ENCODE data around the gene TENM4. TPM values are rescaled to one million over a fixed set of nuclear protein-coding genes. Genes with fewer than 3 reads are reported as not detected.
"Not testable (repeated sequence)": the region's sequence is repeated elsewhere in the genome, so short reads cannot be mapped to it uniquely, and the experiment has no call there.

The TENM4 gene
- total RNA-seq, 1 donor from 2014 or later, result under 0.01 TPM

DNA sequence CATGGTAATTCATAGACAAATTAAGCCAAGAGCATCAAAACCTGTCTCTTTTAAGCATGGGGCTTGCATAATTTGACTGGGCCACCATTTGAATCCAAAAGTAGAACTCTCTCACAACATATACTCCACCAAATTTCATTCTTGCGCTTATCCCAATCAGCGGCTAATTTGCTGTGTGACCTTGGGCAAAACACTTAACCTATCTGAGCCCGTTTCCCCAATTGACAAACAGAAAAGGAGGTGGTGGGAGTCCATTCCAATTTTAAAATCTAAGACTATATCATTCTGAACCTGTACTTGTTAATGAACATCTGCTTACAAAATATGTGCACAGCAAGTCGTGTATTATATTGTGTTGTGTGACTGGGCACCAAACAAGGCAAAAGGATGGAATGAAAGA lies 528.1 kb downstream of the TENM4 start:
- no peak for DNase-seq (ENCODE audit: low read depth, low spot score)

DNA sequence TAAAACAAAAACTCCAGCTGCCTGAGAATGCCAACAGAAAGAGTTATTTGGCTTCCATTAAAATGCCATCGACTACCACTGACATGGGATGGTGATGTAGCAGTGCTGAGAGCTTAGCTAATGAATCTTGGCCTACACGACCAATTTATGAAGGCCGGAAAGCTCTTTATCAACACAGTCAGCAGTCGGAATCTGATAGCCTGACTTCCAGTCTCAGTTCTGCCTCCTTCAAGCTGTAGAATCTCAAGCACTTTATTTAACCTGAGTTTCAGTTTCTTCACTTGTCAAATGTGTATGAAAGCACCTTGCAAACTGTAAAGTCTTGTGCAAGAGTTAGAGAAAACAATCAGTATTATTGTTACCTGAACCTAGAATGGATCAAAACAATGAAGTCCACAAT lies 530.5 kb downstream of the TENM4 start:
- DNase-seq (ENCODE audit: low read depth, low spot score), result no peak

- DNase-seq (ENCODE audit: low read depth, low spot score), result no peak
Measured at GRCh38 chr11:78909386-78909785, 531.4 kb downstream of the TENM4 start.

- no peak for DNase-seq (ENCODE audit: low read depth, low spot score)
Measured at GRCh38 chr11:78907636-78908035, 533.2 kb downstream of the TENM4 start.

DNA sequence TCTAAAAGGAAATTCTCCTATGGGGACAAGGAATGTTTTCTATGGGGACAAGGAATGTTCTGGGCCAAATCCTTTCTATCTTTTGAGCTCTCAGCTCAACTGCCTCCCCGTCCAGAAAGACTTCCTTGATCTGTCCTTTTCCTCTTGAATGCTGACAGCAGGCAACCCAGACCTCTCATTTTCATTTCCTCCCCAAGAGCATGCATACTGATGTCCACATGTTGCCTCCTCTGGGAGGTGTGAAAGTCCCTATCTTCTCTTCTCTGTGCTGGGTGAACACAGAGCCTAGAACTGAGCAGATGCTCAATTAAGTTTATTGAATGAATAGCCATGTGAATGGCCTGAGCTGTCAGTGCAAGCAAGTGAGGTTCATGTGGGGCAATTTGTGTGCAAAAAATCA lies 534.3 kb downstream of the TENM4 start:
- no peak for DNase-seq (ENCODE audit: low read depth, low spot score)

- DNase-seq (ENCODE audit: low read depth, low spot score), result no peak
Measured at GRCh38 chr11:78905756-78906155, 535.1 kb downstream of the TENM4 start.

DNA sequence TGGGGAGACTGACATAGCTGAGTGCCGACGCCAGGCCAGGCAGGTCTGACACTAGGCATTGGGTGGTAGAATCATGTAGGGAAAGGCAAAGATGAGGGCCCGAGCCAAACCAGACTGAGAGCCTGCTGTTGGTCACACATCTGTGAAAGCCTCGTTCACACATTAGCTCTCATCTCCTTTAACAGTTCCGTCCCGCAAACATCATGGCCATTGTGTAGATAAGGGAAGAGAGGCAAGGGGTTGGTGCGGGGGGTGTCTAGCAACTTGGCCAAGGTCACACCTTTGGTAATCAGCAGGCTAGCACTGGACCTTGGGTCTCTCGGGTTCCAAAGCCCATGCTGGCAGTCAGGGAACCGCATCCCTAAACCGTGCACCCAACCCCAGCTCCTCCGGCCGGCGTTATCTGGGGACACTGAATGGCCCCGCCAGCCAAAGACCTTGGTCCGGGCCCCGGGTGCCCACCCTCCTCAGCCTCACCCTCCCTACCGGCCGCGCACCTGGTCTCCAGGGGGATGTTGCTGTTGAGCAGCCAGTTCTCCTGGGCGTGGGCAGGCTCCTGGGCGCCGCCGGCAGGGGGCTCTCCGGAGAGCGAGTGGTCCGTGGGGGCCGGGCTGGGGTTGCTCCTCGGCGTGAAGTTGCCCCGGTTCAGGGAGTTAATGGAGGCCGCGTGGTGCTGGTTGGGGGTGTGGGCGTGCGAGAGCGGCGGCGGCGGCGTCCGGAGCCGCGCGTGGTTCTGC lies 537.9 kb downstream of the TENM4 start:
- DNase-seq (ENCODE audit: low read depth, low spot score), result no peak

GRCh38 chr11:78901831-78902230 lies 539.0 kb downstream of the TENM4 start:
- DNase-seq (ENCODE audit: low read depth, low spot score), result no peak

DNA sequence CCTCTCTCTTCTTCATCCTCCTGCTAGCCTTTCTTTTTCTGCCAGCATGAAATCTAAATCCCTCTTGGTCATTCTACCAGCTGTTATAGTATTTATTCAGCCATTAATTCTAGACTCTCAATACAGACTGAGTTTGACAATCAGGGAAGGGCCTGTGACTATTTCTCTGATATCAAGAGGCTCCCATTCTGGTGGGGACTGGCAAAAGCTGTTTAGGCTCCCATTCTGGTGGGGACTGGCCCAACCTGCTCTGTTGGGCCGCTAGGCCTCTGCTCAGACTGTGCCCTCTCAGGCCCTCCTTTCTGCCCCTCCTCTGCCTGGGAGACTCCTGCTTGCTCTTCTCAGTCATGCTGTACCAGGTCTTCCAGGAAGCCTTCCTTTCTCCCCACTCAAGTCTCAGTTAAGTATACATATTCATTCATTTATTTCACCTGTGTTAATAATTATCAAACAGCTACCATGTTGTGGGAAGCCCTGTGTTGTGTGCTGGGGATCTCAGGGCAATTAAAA lies 542.5 kb downstream of the TENM4 start:
- no peak for DNase-seq (ENCODE audit: low read depth, low spot score)

GRCh38 chr11:78893996-78894395 lies 546.8 kb downstream of the TENM4 start:
- DNase-seq (ENCODE audit: low read depth, low spot score), result no peak

- no peak for DNase-seq (ENCODE audit: low read depth, low spot score)
Measured at GRCh38 chr11:78889698-78890097, 551.1 kb downstream of the TENM4 start.

DNA sequence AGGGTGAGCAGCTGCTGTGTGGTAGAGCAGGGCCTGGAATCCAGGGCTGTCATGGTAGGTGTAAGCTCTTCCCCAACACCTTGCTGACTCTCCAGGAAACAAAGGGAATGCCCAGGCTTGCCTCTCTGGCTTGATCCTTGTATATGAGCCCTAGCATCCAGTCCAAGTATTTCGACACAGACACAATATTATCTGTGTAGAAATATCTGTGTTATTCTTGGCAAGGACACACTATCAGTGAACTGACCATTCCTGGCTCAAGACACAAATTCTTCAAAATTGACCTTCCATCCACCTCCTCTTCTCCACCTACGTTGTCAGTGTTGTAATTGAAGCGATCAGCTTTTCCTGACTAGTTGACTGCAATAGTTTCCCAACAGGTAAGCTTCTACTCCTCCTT lies 554.2 kb downstream of the TENM4 start:
- no peak for DNase-seq (ENCODE audit: low read depth, low spot score)

GRCh38 chr11:78884761-78885160 lies 556.1 kb downstream of the TENM4 start:
- DNase-seq (ENCODE audit: low read depth, low spot score), result no peak

- no peak for DNase-seq (ENCODE audit: low read depth, low spot score)
Measured at GRCh38 chr11:78883506-78883905, 557.3 kb downstream of the TENM4 start.

DNA sequence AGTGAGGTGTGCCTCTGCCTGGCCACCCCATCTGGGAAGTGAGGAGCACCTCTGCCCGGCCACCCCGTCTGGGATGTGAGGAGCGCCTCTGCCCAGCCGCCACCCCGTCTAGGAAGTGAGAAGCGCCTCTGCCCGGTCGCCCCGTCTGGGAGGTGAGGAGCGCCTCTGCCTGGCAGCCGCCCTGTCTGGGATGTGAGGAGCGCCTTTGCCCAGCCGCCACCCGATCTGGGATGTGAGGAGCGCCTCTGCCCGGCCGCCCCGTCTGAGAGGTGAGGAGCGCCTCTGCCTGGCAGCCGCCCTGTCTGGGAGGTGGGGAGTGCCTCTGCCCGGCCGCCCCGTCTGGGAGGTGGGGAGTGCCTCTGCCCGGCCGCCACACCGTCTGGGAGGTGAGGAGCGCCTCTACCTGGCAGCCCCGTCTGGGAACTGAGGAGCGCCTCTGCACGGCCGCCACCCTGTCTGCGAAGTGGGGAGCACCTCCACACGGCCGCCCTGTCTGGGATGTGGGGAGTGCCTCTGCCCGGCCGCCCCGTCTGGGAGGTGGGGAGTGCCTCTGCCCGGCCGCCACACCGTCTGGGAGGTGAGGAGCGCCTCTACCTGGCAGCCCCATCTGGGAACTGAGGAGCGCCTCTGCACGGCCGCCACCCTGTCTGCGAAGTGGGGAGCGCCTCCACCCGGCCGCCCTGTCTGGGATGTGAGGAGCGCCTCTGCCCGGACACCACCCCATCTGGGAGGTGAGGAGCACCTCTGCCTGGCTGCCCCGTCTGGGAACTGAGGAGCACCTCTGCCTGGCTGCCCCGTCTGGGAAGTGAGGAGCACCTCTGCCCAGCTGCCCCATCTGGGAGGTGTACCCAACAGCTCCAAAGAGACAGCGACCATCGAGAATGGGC lies 561.5 kb downstream of the TENM4 start:
- not testable (repeated sequence) for DNase-seq (ENCODE audit: low read depth, low spot score)

GRCh38 chr11:78878631-78879030 lies 562.2 kb downstream of the TENM4 start:
- no peak for DNase-seq (ENCODE audit: low read depth, low spot score)

DNA sequence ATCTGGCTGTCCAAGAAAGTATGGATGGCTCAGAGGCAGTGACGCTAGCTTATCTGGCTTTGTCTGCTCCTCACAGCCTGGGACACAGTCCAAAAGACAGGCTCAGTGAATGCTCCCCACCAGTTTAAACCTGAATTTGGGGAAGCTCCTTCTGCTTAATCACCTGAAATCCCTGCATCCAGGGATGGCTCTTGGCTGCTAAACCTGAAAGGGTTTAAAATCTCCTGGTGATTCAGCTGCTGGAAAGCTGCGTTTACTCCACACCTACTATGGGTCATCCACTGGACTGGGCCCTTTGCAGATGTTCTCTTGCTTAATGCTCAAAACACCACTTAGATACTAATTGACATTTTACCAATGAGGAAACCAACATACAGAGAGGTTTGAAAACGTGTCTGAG lies 564.2 kb downstream of the TENM4 start:
- DNase-seq (ENCODE audit: low read depth, low spot score), result no peak

DNA sequence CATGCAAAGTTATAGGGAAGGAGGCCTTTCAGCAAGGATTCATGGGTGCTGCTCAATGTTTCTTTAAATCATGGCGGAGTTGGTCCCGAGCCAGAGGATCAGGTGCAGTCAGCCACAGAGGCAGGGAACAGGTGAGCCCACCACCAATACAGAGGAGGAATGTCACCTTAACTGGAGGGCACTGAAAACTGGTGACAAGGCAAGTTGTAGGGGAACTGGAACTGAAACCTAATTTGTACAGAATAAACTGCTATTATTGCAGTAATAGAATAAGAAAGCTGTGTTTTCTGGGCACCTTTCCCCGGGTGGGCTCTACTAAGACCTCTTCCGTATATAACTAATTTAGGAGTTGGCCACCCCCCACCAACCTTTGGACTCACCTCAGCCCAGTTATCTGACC lies 570.2 kb downstream of the TENM4 start:
- DNase-seq (ENCODE audit: low read depth, low spot score), result no peak

DNA sequence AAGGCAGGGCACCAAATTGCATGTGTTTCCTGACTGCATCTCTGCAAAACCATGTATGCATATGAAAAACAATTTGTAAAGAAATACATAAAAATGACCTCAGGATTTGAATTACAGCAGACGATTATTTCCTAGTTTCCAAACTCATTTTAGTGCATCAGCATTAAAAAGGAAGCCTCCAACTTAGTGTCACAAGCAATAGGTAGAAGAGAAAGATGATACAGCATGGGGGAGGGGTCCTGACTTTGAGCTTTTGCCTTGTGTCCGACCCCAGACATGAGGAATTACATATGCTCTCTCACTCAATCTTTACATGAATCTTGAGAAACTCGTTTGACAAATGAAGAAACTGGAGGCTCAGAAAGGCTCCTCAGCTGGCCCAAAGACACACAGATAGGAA lies 571.5 kb downstream of the TENM4 start:
- DNase-seq (ENCODE audit: low read depth, low spot score), result no peak

DNA sequence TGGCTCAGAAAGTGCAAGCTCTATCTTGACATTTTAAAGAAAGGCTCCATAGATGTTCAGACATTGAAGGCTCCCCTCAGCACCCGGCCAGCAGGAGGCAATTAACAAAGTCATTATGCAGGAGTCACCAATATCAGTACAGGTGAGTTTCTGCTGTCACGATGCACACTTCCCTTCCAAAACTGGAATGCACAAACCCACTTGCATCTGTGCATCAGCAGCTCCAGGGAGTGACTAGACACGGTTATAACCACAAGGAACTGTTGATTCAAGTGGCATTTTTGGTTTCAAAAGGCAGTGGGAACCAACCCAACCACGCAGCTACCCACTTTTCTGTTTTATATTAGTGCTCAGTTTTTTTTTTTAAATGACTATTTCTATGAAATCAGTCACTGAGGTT lies 572.3 kb downstream of the TENM4 start:
- no peak for DNase-seq (ENCODE audit: low read depth, low spot score)

DNA sequence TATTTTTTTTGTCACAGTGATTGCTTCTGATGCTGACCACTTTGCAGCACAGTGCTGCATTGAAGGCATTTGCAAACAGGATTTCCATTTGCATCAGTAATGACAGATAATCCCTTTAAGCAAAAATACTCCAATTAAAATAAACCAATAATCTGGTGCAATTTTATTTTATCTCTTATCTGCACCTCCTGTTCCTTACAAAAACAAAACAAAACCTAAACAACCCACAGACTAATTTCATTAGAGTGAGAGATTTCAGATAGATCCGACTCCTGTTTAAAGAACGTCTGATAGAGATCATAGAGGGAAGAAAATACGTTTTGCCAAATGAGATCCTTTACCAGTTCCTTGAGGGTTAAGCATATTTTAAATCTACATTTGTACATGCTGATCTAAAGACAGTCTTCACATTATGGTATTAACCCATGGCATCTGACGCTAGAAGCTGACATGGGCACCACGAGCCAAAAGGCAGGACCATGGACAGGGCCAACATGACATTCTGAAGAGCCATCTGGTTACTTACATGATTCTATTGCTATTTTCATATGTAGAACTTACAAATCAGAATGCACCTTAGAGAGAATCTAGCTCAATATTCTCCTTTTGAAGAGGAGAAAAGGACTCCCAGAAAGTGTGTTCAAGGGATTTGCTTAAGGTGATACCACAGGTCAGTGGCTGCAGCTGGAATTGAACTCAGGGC lies 580.0 kb downstream of the TENM4 start:
- DNase-seq (ENCODE audit: low read depth, low spot score), result no peak

- no peak for DNase-seq (ENCODE audit: low read depth, low spot score)
Measured at GRCh38 chr11:78857688-78858087, 583.1 kb downstream of the TENM4 start.
